22Rv1 (cell line): ENCODE data around the gene FKBP1B.

Experiments
- ZFX ChIP-seq: fragments of 450-650 bp; IDR thresholded peaks from 2 replicates; pipeline ENCODE4 v1.6.1; 2017; ENCODE audit warnings: antibody characterized with exemption, borderline replicate concordance
- TF ChIP-seq, protein P1 (sequence below): fragments of 450-650 bp; IDR thresholded peaks from 2 replicates; pipeline ENCODE4 v1.5.1; 2017; ENCODE audit warnings: mild to moderate bottlenecking

- no peak for TF ChIP-seq ZFX
- TF ChIP-seq, protein P1, sequence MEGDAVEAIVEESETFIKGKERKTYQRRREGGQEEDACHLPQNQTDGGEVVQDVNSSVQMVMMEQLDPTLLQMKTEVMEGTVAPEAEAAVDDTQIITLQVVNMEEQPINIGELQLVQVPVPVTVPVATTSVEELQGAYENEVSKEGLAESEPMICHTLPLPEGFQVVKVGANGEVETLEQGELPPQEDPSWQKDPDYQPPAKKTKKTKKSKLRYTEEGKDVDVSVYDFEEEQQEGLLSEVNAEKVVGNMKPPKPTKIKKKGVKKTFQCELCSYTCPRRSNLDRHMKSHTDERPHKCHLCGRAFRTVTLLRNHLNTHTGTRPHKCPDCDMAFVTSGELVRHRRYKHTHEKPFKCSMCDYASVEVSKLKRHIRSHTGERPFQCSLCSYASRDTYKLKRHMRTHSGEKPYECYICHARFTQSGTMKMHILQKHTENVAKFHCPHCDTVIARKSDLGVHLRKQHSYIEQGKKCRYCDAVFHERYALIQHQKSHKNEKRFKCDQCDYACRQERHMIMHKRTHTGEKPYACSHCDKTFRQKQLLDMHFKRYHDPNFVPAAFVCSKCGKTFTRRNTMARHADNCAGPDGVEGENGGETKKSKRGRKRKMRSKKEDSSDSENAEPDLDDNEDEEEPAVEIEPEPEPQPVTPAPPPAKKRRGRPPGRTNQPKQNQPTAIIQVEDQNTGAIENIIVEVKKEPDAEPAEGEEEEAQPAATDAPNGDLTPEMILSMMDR: no peak
Observed at GRCh38 chr2:24058564-24059271, 9.2 kb downstream of the FKBP1B start.
